Stimulated activated CD8-positive, alpha-beta memory T cell treated with anti-CD3 and anti-CD28 coated beads, Interleukin-7, amount 100 ng/mL, for 4 hours (primary cell): ENCODE measurements around the gene FHIT.

ENCODE experiments used
- DNase-seq, 2 donors: peaks; one replicate each; pipeline ENCODE4 v3.0.0-alpha.2; 2020; ENCODE audit warnings: low read depth in 2 of 2

Gene FHIT

DNA sequence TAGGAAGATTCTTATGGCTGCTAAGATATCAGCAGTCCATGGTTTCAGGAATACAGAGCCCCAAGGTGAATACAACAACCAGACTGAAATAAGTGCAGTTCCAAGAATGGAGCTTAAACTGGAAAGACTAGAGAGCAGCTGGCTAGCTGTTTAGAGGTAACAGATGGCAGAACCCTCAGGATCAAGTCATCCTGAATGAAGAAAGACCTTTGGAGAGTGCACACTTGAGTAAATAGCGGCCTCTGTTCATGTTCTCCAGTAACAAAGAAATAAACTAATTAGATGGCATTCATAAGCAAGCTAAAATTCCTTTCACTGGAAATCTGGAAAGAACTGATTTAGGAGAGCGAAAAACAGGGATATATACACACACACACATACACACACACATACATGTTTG, 968.4 kb downstream of the FHIT start:
- DNase-seq = no peak

DNA sequence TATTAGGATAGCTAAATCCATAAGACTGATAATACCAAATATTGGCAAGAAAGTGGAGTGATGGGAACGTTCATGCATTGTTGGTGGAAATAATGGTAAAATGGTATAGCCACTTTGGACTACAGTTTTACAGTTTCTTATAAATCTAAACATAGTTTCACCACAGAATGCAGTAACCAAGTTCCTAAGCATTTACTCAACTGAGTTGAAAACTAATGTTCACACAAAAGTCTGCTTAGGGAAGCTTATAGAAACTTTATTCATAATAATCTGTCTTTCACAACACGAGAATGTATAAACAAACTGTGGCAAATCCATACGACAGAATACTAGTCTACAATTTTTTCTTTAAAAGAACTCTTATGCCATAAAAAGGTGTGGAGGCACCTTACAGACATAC, 969.3 kb downstream of the FHIT start:
- DNase-seq = no peak

DNA sequence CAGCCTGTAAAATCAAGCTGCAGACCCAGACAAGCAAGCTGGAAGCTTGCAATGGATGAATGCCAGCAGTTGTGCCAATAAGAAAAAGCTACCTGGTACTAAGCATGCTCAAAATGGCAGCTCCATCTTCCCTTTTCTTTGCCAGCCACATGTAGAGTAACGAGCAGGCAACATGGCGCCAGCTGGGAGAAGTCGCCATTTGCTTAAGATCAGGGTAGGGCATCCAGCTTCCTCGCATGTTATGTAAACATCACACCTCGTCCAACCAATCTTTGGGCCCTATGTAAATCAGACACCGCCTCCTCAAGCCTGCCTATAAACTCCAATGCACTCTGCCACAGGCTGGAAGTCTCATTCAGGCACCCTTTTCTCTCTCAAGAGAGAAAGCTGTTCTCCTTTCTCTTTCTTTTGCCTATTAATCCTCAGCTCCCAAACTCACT, 973.9 kb downstream of the FHIT start:
- no peak for DNase-seq

DNA sequence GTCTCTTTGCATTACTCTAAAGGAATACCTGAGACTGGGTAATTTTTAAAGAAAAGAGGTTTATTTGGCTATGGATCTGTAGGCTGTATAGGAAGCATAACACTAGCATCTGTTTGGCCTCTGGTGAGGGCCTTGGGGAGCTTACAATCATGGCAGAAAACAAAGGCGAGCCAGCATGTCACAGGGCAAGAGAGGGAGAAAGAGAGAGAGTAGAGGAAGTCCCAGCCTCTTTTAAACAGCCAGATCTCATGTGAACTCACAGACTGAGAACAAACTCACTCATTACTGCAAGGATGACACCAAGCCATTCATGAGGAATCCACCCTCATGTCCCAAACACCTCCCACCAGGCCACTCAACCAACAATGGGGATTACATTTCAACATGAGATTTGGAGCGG, 974.6 kb downstream of the FHIT start:
- no peak for DNase-seq

DNA sequence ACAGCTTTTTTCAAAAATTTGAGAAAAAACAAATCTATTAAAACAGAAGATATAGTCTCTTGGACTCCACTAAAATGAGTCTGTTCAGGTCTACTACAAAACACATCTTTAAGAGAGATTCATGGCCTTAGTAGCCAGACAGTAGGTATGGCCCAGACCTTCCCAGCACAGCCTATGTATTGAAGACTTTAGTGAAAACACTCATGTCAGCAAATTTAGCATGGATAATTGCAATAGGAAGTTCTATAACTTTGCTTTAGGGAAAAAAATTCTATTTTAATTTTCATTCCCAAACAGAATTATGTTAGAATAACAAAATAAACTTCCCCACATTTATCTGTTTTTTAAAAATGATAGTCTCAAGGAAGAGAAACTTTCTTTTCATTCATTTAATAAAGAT, 976.6 kb downstream of the FHIT start:
- DNase-seq = no peak

DNA sequence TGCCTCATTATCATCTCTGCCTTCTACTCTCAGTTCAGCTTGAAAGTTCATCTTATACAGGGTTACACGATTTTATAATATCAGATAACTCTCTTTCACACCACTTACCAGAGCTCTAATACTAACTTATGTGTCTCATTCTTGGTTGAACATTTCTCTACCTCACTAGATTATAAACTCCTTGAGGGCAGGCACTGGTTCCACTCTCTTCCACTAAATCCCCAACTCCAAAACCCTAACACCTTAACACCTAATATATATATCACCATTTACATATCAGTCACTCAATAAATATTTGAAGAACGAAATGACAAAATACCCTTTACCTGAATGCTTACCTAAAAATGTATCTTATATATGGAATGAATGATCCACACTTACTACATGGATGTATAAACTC, 977.2 kb downstream of the FHIT start:
- DNase-seq = no peak

DNA sequence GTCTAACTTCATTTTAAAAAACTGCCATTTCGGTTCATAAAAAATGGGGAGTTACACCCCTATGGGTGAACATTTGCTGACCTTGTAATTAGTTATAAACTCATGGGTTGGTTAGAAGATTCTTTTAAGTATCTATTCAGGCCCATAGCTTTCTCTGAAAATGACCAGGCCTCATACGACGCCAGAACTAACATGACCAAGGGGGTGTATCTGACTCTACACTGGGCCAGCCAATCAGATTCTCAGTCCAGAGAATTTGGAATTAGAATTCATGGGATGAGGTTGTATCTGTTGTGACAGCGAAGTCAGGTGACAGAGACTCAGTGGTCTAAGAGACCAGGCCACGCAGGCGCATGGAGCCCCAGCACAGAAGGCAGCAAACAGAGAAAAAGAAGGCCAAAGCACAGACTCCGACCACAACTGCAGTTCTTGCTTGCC, 981.4 kb downstream of the FHIT start:
- DNase-seq = no peak

DNA sequence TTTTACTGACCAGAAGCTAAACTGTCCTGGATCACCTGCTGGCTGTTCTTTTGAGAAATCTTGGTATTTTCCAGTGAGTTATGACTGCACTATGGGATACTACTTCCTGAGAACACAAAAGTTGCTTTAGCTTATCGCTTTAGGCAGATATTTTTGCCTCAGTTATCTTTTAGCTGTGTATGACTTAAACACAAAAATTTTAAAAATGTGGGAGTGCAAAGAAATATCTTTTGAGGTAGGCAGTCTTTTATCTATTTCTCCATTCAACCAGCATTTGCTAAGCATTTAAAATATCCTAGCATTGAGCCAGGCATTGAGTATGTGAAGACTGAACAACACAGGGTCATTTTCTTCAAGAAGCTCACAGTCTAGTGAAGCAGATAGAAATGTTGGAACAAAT, 981.9 kb downstream of the FHIT start:
- no peak for DNase-seq

DNA sequence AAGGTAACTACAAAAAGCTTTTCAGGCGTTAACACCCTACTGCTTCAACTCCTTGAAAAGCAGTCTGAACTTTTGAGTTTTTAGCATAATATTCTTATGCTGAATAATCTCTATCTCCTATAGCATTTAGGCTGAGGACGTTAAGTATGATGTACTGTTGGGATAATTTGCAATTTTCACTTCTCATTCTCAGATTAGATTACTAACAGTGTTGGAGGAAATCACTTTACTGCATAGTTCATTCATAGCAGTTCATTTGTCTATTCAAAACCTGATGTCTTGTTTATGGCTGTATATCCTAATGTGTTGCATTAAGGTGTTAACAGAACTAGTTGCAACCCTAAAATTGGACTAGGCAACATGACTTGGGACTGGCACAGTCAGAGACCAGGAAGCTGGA, 983.1 kb downstream of the FHIT start:
- DNase-seq = no peak

DNA sequence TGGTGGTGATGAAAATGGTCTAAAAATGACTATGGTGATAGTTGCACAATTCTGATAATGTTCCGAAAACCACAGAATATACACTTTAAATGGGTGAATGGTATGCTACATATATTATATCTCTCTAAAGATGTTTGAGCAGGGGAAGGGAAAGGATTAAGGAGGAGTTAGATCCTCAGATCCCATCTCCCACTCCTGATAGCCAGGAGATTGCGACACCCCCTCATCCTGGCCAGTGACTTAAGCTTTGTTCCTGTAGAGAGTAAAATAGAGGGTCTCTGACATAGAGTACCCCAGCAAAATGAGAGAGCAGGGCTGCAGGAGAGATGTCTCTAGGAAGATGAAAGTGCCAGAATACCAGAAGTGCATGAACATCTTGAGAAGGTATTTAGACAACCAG, 984.8 kb downstream of the FHIT start:
- no peak for DNase-seq

DNA sequence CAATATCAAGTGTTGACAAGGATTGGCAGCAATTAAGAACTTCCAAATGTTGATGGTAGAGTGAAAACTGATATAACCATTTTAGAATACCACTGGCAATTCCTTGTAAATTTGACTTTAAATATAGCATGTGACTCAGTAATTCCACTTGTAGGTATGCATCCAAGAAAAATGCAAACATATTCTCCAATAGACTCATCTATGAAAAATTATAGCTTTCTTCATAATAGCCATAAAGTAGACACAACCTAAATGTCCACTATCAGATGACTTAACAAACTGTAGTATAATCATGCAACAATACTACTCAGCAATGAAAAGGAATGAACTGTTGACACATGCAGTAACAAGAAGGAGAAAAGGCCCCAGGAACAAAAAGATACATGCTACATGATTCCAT, 988.1 kb downstream of the FHIT start:
- DNase-seq = no peak

DNA sequence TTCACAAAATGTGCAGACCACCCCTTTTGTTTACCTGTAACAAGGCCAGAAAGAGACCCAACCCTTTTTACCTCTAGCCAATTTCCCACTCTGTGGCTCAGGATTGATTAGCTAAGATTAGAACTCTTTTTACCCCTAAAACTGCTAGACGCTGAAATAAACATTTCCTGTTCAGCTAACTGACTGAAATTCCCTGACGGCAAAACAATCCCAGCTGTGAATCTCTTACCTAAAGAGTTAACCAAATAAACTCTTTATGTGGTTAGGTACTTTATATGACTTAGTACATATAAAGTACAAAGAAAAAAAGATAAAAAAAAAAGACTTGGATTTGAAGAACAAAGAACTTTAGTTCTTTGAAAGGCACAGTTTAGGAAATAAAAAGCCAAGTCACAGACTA, 988.7 kb downstream of the FHIT start:
- DNase-seq = no peak

DNA sequence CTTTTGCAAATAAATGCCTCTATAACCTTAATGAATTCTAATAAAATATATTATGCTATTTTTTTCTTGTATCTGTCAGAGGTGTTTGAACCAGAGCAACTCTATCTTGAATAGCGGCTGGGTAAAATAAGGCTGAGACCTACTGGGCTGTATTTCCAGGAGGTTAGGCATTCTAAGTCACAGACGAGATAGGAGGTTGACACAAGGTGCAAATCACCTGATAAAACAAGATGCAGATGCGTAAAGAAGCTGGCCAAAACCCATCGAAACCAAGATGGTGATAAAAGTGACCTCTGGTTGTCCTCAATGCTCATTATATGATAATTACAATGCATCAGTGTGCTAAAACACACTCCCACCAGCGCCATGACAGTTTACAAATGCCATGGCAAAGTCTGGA, 990.7 kb downstream of the FHIT start:
- no peak for DNase-seq

DNA sequence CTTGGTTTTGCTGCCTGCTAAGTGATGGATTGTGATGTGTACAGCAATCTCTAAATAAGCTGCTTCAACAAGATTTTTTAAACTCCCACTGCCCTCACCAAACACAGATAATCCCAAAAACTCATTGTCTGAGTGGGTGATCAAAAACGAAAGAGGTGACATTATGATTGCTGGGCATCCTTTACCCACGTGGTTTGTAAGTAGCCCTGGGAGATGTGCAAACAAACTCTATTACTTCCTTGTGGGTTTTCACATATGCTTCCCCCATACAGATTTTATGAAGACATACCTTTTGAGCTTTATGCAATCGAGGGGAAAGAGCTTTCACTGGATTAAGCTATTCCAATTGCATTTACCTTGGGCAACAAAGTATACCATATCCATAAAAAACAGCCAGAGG, 1000.4 kb downstream of the FHIT start:
- no peak for DNase-seq

DNA sequence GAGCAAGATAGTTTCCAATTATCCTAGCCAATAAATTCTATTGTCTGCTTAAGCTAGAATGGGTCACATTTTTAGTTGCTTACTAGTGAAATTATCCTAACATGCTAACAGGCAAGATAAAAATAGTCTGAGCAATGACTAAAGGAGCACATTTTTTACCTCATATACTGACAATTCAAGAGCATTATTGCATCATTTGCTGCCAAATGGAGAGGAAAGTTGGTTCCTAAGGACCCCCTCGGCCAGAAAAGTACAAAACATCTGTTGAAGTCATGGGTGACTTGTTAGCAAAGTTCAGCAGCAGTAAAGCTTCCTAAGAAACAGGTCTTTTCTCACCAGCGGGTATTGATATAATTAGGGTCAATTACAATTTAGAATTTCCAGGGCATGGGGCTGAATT, 1001.0 kb downstream of the FHIT start:
- no peak for DNase-seq

DNA sequence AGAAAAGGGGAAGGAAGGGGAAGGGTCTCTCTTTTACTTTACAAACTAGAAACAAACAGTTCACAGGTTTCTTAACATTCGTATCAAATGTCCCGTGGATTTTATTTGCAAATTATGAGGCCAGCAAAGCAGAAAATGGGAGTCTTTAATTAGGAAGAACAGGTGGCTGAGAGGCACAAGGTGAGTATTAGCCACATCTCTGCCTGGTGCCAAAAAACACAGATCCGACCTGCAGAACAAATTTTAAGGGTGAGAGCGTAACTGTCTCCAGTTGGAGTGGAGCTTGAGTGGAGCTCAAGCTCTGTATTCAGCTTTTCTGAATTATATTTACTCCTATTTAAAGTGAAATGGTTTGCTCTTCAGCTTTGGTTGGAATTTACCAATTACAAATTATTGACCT, 1004.9 kb downstream of the FHIT start:
- no peak for DNase-seq

DNA sequence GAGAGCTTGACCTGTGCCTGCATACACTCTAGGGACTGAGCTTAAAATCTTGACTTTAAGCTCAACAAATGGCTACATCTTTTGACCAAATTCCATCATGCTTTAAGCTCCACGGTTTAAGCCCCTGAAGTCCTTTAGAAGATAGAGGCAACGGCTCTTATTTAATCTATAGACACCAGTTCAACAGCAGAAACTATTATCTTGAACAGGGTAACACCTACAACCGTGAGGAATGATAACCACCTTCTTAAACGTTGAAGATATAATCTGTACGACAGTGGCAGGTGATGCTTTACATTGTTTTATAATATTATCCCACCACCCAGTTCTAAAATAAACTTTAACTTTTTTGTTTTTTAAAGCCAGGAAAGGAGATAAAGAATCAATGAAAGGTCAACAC, 1007.8 kb downstream of the FHIT start:
- no peak for DNase-seq

DNA sequence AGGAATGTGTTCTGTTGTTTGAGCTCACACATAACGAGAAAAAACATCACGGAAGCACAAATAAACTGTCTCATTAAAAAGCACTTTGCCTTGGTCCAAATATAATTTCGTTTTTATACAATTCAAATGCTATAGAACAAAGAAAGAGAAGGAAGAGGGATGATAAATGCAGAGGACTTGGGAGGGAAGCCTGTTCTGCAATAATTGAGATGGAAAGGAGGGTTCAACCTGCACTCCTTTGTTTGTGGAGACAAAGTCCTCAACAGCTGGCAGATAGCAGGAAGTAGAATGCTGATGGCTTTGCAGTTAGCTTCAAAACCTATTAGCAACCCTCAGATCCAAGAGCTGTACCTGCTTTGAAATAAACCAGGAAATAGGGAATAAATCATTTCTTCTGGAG, 1010.8 kb downstream of the FHIT start:
- no peak for DNase-seq

DNA sequence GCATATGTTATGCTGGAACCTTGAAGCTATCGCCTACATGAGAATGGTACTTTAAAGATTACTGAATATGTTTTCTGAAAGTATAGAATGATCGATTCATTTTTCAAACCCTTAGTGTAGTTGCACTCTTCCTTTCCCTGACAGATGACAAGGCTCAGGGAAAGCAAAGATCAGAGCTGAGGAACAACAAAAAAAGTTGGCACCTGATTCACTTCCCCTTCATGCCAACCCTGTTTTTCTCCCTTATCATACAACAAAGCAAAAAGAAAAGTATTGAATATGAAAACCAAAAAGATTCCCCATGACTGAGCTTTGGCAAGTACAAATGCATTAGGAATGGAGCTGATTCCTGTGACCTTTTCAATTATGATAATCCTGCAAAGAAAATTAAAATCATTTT, 1012.7 kb downstream of the FHIT start:
- DNase-seq = no peak

DNA sequence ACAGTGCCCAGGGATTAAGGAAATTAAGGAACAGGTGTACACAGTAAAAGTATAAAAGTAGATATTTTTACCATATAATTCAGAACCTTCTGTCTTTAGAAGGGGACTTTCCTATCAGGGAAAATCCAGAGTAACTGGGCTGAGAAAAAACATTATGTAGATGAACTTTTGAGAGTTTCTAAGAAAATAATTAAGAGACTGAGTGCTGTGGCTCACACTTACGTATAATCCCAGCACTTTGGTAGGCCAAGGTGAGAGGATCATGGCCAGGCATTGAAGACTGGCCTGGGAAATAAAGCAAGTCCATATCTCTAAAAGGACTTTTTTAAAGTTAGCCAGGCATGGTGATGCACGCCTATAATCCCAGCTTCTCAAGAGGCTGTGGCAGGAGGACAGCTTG, 1021.8 kb downstream of the FHIT start:
- DNase-seq = no peak

DNA sequence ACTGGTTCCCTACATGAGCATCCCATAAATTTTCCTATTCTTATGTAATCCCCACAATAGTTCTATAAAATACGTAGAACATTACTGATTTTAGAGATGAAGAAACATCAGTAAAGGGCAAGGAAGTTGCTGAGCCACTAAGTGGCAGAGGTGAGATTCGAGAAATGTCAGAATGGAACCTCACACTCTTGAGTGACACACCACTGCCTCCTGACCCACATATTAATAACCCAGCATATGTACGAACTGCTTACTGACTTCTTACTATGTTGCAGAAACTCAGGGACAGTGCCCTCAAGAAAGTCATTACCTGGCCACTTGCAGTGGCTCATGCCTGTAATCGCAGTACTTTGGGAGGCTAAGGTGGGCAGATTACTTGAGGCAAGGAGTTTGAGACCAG, 1022.4 kb downstream of the FHIT start:
- DNase-seq = no peak

DNA sequence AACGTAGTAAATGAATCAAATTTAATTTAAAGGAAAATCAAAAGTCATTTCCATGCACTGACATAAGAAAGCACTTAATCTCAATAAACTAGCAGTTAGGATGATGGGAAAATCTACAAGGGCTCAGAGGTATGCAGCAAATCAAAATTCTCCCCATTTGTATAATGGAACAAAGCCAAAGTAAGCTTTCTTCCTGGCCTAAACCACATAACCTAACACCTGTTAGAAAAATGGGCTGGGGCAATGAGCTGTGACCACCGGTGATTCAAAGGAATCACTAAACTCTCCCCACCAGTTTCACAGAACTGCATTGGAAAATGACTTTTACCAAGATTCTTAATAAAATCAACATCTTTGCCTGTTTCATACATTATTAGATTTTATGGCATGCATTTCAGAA, 1024.3 kb downstream of the FHIT start:
- no peak for DNase-seq

DNA sequence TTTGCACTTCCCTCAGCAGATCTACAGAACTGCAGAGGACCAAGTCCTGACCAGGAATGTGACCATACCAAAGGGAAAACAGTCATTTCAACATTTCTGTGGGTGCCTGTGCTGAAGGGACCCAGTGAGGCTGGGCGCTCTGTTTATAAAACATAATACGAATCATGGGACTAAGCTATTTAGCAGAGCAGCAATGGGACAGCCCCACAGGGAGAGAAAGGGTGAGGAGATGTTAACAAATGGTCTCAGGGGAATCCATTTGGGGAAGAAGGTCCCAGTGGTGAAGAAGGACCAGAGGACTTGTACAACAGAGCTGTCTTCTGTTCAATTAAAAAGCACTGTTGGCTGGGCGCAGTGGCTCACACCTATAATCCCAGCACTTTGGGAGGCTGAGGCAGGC, 1025.4 kb downstream of the FHIT start:
- no peak for DNase-seq

DNA sequence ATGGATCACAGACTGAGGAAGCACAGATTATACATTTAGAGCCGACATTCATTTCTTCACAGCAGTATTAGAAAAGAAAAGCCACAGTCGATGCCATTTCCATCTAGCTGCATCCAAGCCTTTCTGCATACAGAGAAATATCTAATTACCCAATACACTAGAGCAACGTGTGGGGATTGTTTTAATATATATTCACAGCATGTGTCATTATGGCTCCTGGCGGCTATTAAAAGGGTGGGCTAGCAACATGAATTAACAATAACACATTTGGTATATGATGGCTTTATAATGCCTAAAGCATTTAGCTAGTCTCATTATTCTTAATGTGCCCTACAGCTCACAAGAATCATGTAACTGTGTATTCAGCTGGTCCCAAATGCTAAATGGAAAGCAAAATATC, 1030.5 kb downstream of the FHIT start:
- no peak for DNase-seq

DNA sequence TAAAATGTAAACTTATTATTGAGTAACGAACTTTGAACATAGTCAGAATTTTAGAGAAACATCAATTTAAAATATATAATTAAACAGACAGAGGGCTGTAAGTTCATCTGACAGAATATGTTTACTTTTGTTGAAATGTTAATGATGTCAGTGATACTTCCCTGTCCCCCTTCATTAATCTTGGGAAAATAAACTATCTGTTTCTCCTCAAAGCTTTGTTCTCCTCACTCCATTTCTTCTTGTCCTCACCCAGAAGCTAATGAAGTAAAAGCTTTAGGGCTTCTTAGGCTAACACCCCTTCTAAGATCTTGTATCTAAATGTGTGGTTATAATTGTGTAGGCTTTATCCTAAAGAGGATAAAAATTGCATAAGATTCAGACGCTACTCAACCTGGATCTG, 1031.8 kb downstream of the FHIT start:
- no peak for DNase-seq
